Activated CD4-positive, alpha-beta T cell treated with anti-CD3 and anti-CD28 coated beads, Interleukin-2, Interleukin-6, amounts not matched to agents 100 ng/mL and 50 ng/mL, durations not matched to agents 16 hours and 8 hours (primary cell): ENCODE measurements around the gene CDH18.

Source experiments
- DNase-seq: peaks from one replicate; pipeline ENCODE4 v3.0.0-alpha.2; 2020

CDH18 gene

GRCh38 chr5:19987612-19988361 lies at the start of gene CDH18:
TSS of gene CDH18 (minus strand) at chr5:19988200. CDS start at chr5:19838986, 149,214 bp downstream.
- no peak for DNase-seq

- no peak for DNase-seq
Observed at GRCh38 chr5:20034717-20035116, 46.7 kb upstream of the CDH18 start.

GRCh38 chr5:20033881-20034280 lies 45.9 kb upstream of the CDH18 start:
- DNase-seq: no peak

- no peak for DNase-seq
Observed at GRCh38 chr5:20032896-20033295, 44.9 kb upstream of the CDH18 start.

GRCh38 chr5:20030125-20030524 lies 42.1 kb upstream of the CDH18 start:
- no peak for DNase-seq

GRCh38 chr5:20029266-20029665 lies 41.3 kb upstream of the CDH18 start:
- no peak for DNase-seq

- no peak for DNase-seq
Observed at GRCh38 chr5:20028506-20028905, 40.5 kb upstream of the CDH18 start.

GRCh38 chr5:20023686-20024180 lies 35.7 kb upstream of the CDH18 start:
- DNase-seq: no peak

GRCh38 chr5:20020247-20020646 lies 32.2 kb upstream of the CDH18 start:
- DNase-seq: no peak

- no peak for DNase-seq
Observed at GRCh38 chr5:20017021-20017420, 29.0 kb upstream of the CDH18 start.

GRCh38 chr5:20000416-20000815 lies 12.4 kb upstream of the CDH18 start:
- DNase-seq: no peak

- no peak for DNase-seq
Observed at GRCh38 chr5:19988457-19988856, 457 bp upstream of the CDH18 start.

GRCh38 chr5:19986806-19987205 lies 1.2 kb downstream of the CDH18 start:
- DNase-seq: no peak

- DNase-seq: no peak
Observed at GRCh38 chr5:19986031-19986619, 1.9 kb downstream of the CDH18 start.

- DNase-seq: no peak
Observed at GRCh38 chr5:19978476-19978875, 9.5 kb downstream of the CDH18 start.

GRCh38 chr5:19977099-19977498 lies 10.9 kb downstream of the CDH18 start:
- no peak for DNase-seq

GRCh38 chr5:19975795-19976194 lies 12.2 kb downstream of the CDH18 start:
- no peak for DNase-seq

- no peak for DNase-seq
Observed at GRCh38 chr5:19960451-19960850, 27.5 kb downstream of the CDH18 start.

GRCh38 chr5:19959830-19960384 lies 28.1 kb downstream of the CDH18 start:
- no peak for DNase-seq

- DNase-seq: no peak
Observed at GRCh38 chr5:19950897-19951296, 37.1 kb downstream of the CDH18 start.

GRCh38 chr5:19940192-19940591 lies 47.8 kb downstream of the CDH18 start:
- DNase-seq: no peak

GRCh38 chr5:19930451-19930850 lies 57.5 kb downstream of the CDH18 start:
- DNase-seq: no peak

GRCh38 chr5:19928562-19929421 lies 59.2 kb downstream of the CDH18 start:
- peak; percentile 19 for DNase-seq
